GM19193 (cell line): ENCODE results near the gene INTS11.

Source experiments
- POLR2A ChIP-seq: IDR thresholded peaks from 4 replicates; pipeline ENCODE4 v1.6.1; 2011; ENCODE audit not compliant: insufficient read depth, insufficient read length; ENCODE audit errors: extremely low read depth

INTS11 gene

DNA sequence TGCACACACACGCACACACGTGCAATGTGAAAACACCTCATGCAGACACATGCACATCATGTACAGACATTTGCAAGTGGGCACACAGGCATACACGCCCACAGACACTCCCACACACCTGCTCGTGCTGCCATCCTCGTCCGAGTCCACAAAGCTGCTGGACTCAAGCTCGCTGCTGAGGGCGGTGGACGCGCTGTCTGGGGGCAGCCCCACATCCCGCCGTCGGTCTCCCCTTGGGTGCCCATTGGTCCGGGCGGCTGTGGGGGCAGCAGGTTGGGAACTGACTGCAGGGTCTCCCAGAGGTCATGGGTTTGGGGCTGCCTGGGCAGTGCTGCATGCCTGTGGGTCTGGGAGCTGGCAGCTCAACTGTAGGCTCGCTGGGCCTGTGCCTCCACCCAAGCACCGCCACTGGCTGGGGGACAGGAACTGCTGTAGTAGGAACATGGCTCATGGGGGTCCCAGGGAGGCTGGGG, 17.1 kb upstream of the INTS11 start:
- TF ChIP-seq POLR2A, result no peak

DNA sequence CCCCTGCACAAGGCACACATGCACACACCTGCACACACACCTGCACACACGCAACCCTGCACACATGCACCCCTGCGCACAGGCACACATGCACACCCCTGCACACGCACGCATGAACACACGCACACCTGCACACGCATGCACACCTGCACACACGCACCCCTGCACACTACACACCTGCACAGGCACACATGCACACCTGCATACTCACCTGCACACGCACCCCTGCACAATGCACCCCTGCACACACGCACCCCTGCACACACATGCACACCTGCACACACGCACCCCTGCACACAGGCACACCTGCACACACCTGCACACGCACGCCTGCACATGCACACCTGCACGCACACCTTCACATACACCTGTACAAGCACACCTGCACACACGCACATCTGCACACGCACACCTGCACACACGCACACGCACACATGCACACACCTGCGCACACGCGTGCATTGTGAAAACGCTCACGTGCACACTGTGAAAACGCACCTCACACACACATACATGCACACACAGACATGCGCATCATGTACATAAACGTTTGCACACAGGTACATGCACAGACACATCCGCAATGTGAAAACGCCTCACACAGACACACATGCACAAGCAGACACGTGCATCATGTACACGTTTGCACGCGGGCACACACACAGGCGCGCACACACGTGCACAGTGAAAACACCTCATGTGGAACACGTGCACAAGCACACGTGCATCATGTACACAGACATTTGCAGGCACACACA, 16.5 kb upstream of the INTS11 start:
- no peak for TF ChIP-seq POLR2A

DNA sequence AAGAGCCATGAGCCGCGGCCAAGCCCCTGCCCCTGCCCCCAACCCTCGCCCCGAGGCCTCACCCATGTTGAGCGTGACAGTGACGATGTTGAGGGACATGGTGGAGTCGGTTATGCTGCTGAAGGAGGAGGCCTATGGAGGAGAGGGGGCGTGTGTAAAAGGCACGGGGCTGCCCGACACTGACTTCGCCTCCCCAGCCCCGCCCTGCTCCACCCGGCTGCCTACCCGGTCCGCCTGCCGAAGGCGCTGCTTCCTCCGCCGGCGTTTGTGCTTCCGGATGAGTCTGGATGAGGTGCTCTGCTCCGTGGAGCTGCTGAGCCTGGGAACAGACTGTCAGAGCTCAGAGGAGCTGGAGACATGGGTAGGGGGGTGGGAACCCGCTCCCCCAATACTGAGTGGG, 15.7 kb upstream of the INTS11 start:
- TF ChIP-seq POLR2A, result no peak

GRCh38 chr1:1338278-1338677, 13.8 kb upstream of the INTS11 start:
- TF ChIP-seq POLR2A, result no peak

GRCh38 chr1:1337793-1338147, 13.3 kb upstream of the INTS11 start:
- TF ChIP-seq POLR2A, result no peak

DNA sequence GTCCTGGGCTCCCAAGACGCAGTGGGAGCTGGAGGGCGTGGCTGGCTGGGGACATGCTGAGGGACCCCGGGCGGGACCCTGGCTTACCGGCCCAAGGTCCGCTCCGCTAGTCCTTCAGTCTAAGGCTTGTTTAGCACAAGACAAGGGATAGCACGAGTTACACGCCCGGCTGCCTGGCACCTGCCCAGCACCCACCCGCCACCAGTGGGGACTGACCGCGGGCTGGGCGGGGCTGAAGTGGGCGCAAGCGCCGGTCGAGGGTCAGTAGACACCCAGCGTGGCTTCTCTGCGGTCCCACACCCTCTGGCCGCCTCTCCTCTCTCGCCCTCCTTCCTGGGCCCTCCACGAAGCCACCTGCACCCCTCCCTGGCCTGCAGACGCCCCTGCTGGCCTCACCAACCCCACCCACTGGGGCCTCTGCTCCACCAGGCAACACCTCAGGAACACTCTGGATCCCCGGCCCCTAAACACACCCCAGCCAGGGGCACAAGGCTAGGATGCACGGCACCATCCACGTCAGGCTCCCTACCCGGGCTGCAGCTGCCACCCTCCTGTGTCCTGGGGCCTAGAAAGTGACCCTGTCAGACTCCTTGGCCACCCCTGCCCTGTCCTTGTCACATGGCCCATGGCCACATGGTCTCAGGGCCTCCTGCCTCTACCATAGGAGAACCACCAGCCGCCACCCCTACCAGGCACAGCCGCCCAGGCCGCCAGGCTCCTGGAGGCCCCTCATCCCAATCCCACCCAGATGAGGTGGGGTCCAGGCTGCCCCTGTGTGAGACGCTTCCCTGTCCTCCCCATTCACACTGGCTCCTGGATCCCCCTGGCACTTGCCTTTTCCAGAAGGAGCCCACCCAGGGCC, 12.7 kb upstream of the INTS11 start:
- no peak for TF ChIP-seq POLR2A

DNA sequence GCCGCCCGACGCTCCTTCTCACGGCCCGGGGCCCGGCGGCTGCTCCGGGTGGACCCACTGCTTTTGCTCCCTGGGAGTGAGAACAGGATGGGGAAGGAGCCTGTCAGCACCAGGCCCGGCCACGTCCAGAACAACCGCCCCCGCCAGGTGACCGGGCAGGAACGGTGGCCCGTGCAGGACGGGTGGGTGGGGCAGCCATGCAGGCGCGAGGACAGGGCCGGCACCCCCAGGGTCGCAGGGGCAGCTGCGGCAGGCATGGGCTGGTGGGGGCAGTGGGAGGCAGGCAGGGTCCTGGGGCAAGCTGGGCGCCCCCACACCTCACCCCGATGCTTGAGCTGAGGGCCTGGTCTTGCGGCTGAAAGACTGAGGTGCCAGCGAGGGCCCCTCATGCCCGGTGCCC, 12.0 kb upstream of the INTS11 start:
- TF ChIP-seq POLR2A, result no peak

- TF ChIP-seq POLR2A, result no peak
These were observed 11.4 kb upstream of the INTS11 start for GRCh38 chr1:1335792-1336248.

GRCh38 chr1:1335283-1335682, 10.8 kb upstream of the INTS11 start:
- TF ChIP-seq POLR2A, result no peak

DNA sequence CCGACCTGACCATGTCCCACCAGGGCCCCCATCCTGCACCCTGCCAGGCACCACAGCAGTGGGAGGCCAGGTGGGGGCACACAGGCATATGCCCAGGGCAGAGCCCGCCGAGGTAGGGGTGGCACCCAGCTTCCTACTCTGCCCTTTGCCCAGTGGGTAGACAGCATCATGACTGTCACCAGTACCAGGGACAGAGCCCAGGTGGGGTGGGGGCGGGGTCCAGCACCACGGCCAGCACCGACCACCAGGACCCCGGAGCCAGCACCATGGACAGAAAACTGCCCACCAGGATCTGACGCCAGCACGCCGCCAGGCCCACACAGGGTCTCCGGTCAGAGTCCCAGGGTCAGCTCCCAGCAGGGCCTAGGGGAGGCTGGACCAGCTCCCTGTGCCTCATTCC, 10.4 kb upstream of the INTS11 start:
- no peak for TF ChIP-seq POLR2A

- TF ChIP-seq POLR2A, result no peak
These were observed 9.2 kb upstream of the INTS11 start for GRCh38 chr1:1333551-1334241.

DNA sequence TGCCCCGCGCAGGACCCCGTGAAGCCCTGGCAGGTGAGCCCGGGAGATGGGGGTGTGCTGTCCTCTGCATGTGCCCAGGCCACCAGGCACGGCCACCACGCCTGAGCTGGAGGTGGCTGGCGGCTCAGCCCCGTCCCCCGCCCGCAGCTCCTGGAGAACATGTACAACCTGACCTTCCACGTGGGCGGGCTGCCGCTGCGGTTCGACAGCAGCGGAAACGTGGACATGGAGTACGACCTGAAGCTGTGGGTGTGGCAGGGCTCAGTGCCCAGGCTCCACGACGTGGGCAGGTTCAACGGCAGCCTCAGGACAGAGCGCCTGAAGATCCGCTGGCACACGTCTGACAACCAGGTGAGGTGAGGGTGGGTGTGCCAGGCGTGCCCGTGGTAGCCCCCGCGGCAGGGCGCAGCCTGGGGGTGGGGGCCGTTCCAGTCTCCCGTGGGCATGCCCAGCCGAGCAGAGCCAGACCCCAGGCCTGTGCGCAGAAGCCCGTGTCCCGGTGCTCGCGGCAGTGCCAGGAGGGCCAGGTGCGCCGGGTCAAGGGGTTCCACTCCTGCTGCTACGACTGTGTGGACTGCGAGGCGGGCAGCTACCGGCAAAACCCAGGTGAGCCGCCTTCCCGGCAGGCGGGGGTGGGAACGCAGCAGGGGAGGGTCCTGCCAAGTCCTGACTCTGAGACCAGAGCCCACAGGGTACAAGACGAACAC, 8.5 kb upstream of the INTS11 start:
- TF ChIP-seq POLR2A, result no peak

- TF ChIP-seq POLR2A, result no peak
These were observed 7.7 kb upstream of the INTS11 start for GRCh38 chr1:1332031-1332755.
